ENCODE measurements around the gene FOXP4.

- TF ChIP-seq CTCF (IDR thresholded peaks at IDR 0.05 in 8 of 11, conservative IDR thresholded peaks at IDR 0.05 in 3 of 11) (no peak), POLR2A (IDR thresholded peaks at IDR 0.05) (no peak), POLR2AphosphoS5 (IDR thresholded peaks at IDR 0.05) (no peak)
Observed at GRCh38 chr6:41572613-41573012, 26.4 kb downstream of the FOXP4 start.

All from spleen (tissue), 7 donors.